Subcutaneous adipose tissue (tissue), 4 donors: Measurements from ENCODE around the gene ITGAV. TPM values are rescaled to one million over a fixed set of nuclear protein-coding genes. Genes with fewer than 3 reads are reported as not detected.

Experiments
- total RNA-seq, 4 donors: library from RNA; depleted of rRNA; stranded (reverse); fragments of >200 nt; gene quantifications; one replicate each; pipeline ENCODE4 v1.1.0, GENCODE V29; 2016
- TF ChIP-seq, protein P1 (sequence below): fragments of 450-650 bp; IDR thresholded peaks from one replicate; pipeline ENCODE4 v1.5.1; 2016; ENCODE audit warnings: low read depth, mild to moderate bottlenecking, control low read depth, antibody characterized with exemption, moderate library complexity

The ITGAV gene
- total RNA-seq, 4 donors from 2014 or later = 90.8 to 130 (median 114) TPM

DNA sequence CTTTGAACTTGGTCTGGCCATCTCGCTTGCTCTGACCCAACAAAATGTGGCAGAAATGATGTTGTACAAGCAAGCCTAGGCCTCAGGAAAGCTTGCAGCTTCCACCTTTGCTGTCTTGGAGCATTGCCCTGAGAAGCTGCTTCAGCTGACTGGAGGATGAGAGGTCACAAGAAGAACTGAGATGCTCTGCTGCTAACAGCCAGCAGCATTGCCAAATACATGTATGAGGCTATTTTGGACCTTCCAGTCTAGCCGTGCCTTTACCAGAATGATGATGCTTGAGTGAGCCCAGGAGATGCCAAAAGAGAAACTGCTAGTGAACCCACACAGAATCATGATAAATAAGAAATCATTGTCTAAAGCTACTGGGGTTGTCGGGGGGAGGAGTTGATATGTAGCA lies 13.2 kb upstream of the ITGAV start:
- TF ChIP-seq, protein P1, sequence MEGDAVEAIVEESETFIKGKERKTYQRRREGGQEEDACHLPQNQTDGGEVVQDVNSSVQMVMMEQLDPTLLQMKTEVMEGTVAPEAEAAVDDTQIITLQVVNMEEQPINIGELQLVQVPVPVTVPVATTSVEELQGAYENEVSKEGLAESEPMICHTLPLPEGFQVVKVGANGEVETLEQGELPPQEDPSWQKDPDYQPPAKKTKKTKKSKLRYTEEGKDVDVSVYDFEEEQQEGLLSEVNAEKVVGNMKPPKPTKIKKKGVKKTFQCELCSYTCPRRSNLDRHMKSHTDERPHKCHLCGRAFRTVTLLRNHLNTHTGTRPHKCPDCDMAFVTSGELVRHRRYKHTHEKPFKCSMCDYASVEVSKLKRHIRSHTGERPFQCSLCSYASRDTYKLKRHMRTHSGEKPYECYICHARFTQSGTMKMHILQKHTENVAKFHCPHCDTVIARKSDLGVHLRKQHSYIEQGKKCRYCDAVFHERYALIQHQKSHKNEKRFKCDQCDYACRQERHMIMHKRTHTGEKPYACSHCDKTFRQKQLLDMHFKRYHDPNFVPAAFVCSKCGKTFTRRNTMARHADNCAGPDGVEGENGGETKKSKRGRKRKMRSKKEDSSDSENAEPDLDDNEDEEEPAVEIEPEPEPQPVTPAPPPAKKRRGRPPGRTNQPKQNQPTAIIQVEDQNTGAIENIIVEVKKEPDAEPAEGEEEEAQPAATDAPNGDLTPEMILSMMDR = no peak

- TF ChIP-seq, protein P1 = no peak
Observed at GRCh38 chr2:186582698-186583097, 7.2 kb upstream of the ITGAV start.

- TF ChIP-seq, protein P1 = no peak
Observed at GRCh38 chr2:186584053-186584452, 5.8 kb upstream of the ITGAV start.

GRCh38 chr2:186588421-186588820 lies 1.4 kb upstream of the ITGAV start:
- TF ChIP-seq, protein P1 = no peak

DNA sequence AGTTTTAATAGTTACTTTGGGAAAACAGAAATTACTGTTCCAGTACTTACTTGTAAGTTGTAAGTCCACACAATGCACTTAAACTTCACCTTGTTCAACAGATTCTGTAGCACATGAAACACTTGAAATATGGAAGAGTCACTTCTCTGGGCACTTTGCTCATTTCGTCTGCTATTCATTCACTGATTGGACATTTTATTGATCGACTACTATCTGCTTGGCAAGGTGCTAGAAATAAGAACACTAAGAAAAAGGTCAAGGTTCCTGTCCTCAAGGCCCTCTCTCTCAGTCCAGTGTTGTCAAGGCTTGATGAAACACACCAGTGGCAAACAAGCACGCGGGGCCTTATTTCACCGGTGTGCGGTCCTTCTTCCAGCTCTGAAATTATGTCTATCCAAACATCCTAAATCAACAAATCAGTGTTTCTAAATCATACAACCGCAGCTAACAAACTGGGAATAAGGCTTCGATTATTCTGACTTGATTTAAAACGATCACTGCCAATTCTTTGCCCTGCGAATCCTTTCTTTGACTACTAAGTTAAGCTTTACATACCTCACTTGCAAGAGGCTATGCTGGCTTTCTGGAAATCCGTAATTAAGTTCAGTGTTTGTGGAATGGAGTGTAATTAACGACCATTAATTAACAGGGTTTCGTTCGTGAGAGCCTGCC lies 780 bp upstream of the ITGAV start:
- TF ChIP-seq, protein P1 = no peak

- TF ChIP-seq, protein P1 = no peak
Observed at GRCh38 chr2:186590350-186590758, 498 bp downstream of the ITGAV start.

- TF ChIP-seq, protein P1 = no peak
Observed at GRCh38 chr2:186590759-186591505, 1.1 kb downstream of the ITGAV start.
